Panc1 (cell line): ENCODE results near the gene LSS. TPM values are rescaled to one million over a fixed set of nuclear protein-coding genes. Genes with fewer than 3 reads are reported as not detected.

Source experiments
- ATAC-seq: fragments of 200-7000 bp; cut with Tn5 transposase; 2 replicates; pipeline ENCODE4 v1.9.1; 2020; ENCODE audit warnings: mild to moderate bottlenecking, moderate library complexity
- BruUV-seq: library from RNA; stranded (reverse); fragments of 400-500 nt; replicated peaks from 2 replicates; lab custom pipeline; 2021; lab: Mats Ljungman, UMichigan
- CTCF ChIA-PET: fragments of 300-600 bp; sonication (Branson Sonifier 250); formaldehyde crosslinking; loops from one replicate; lab custom pipeline; 2022; ENCODE audit warnings: antibody characterized with exemption; lab: Charles Lee
- POLR2A ChIA-PET: fragments of 300-600 bp; sonication (Branson Sonifier 250); formaldehyde crosslinking; loops from one replicate; lab custom pipeline; 2022; ENCODE audit warnings: antibody characterized with exemption; lab: Charles Lee
- DNase-seq: peaks from one replicate; pipeline ENCODE4 v3.0.0-alpha.2; 2010; ENCODE audit warnings: low read depth, low spot score
- H3K27ac ChIP-seq: 2 replicates; pipeline ENCODE4 v1.5.1; 2011; ENCODE audit warnings: mild to moderate bottlenecking, low read length, inconsistent platforms
- H3K27me3 ChIP-seq: fragments of 200-500 bp; sonication (Bioruptor generic); 2 replicates; pipeline ENCODE4 v1.6.0; 2014; ENCODE audit warnings: low read length, inconsistent platforms; ENCODE audit not compliant: control insufficient read depth, insufficient read depth
- H3K36me3 ChIP-seq: fragments of 200-500 bp; sonication (Bioruptor generic); 2 replicates; pipeline ENCODE4 v1.5.1; 2014; ENCODE audit warnings: inconsistent platforms, mild to moderate bottlenecking, low read length, moderate library complexity; ENCODE audit not compliant: control insufficient read depth, insufficient read depth
- H3K4me1 ChIP-seq: 2 replicates; pipeline ENCODE4 v1.5.1; 2011; ENCODE audit warnings: inconsistent platforms, mild to moderate bottlenecking, low read length, moderate library complexity; ENCODE audit not compliant: control insufficient read depth, insufficient read depth
- H3K4me3 ChIP-seq, 2 experiments: 2 replicates each; pipeline ENCODE4 v1.5.1; 2011 to 2012; ENCODE audit warnings: low read depth in 2 of 2, low read length in 2 of 2, mild to moderate bottlenecking in 2 of 2, inconsistent platforms in 1 of 2, moderate library complexity in 1 of 2
- H3K9me3 ChIP-seq: fragments of 200-500 bp; sonication (Bioruptor generic); 2 replicates; pipeline ENCODE4 v1.5.1; 2014; ENCODE audit warnings: low read depth, mild to moderate bottlenecking, inconsistent platforms, low read length, moderate library complexity; ENCODE audit not compliant: control insufficient read depth, insufficient read depth
- CTCF ChIP-seq: fragments of 450-650 bp; IDR thresholded peaks from 2 replicates; pipeline ENCODE4 v1.5.1; 2017; ENCODE audit warnings: mild to moderate bottlenecking
- POLR2AphosphoS5 ChIP-seq: IDR thresholded peaks from 2 replicates; pipeline ENCODE4 v1.6.1; 2012; ENCODE audit warnings: mild to moderate bottlenecking, low read depth, low read length, moderate library complexity
- SIN3A ChIP-seq: IDR thresholded peaks from 2 replicates; pipeline ENCODE4 v1.6.1; 2012; ENCODE audit warnings: low read depth, mild to moderate bottlenecking, low read length, moderate library complexity, borderline replicate concordance; ENCODE audit not compliant: insufficient read depth
- TCF7L2 ChIP-seq: IDR thresholded peaks from 2 replicates; pipeline ENCODE4 v1.6.1; 2011; ENCODE audit warnings: mild to moderate bottlenecking, low read depth, low read length, inconsistent platforms
- in situ Hi-C: cut with HindIII; loops from 2 replicates; pipeline ENCODE4 v1.10.0; 2016; ENCODE audit warnings: low sequenced_read_pairs, low pct_unique_long_range_greater_than_20kb
- intact Hi-C: fragments of 100-400 bp; cut with micrococcal nuclease; formaldehyde crosslinking; loops from one replicate; pipeline ENCODE4 v1.10.0; 2022; ENCODE audit not compliant: unreplicated experiment
- total RNA-seq: library from RNA; stranded (reverse); gene quantifications from one replicate; pipeline ENCODE4 v1.2.1, GENCODE V29; 2021; ENCODE audit not compliant: unreplicated experiment
- TF ChIP-seq, protein P1 (sequence below), 2 experiments: IDR thresholded peaks; 2 replicates each; pipeline ENCODE4 v1.6.1; 2011 to 2012; ENCODE audit warnings: low read depth in 2 of 2, control low read depth in 1 of 2, low read length in 1 of 2, mild to moderate bottlenecking in 1 of 2, moderate library complexity in 1 of 2; ENCODE audit not compliant: insufficient read depth in 1 of 2

The LSS gene
- total RNA-seq, 1 experiment from 2014 or later, result 111 TPM

DNA sequence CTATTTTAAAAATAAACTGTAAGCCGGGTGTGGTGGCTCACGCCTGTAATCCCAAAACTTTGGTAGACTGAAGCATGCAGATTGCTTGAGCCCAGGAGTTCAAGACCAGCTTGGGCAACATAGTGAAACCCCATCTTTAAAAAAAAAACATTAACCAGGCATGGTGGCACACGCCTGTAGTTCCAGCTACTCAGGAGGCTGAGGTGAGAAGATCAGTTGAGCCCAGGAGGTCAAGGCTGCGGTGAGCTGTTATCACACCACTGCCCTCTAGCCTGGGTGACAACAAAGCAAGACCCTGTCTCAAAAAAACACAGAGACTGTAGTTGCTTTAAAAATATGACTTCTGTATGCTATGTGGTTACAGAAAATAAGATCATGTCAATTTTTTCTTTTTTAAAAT lies 24.3 kb upstream of the LSS start:
- in situ Hi-C loops (no loop called here), intact Hi-C loops (no loop called here)
- BruUV-seq, result no TSS peak
- Histone ChIP-seq H3K27ac (no peak overlapping the region), H3K36me3 (peaks cover 7% of the 10 kb centered on the region), H3K4me3 (no peak overlapping the region), H3K4me1 (no peaks in the 10 kb centered on the region), H3K27me3 (no peaks in the 10 kb centered on the region), H3K9me3 (no peaks in the 10 kb centered on the region)
- DNase-seq, result no peak
- CTCF ChIA-PET, result interaction anchor here (1.2 kb wide), 1 partner anchor 99 kb away, joined by 3 read pairs; no protein-coding TSS in a partner anchor
- TF ChIP-seq SIN3A, result no peak
- TF ChIP-seq TCF7L2, result no peak
- ATAC-seq, result no peak
- POLR2A ChIA-PET, result no interaction called here

- intact Hi-C loops (no loop called here), in situ Hi-C loops (no loop called here)
- Histone ChIP-seq H3K4me1 (no peaks in the 10 kb centered on the region), H3K36me3 (peaks cover 7% of the 10 kb centered on the region), H3K9me3 (no peaks in the 10 kb centered on the region), H3K4me3 (no peak overlapping the region), H3K27ac (no peak overlapping the region), H3K27me3 (no peaks in the 10 kb centered on the region)
- POLR2A ChIA-PET, result no interaction called here
- no peak for ATAC-seq
- no TSS peak for BruUV-seq
- CTCF ChIA-PET, result no interaction called here
- TF ChIP-seq TCF7L2 (no peak), POLR2AphosphoS5 (no peak), SIN3A (no peak), CTCF (no peak)
- TF ChIP-seq, protein P1, sequence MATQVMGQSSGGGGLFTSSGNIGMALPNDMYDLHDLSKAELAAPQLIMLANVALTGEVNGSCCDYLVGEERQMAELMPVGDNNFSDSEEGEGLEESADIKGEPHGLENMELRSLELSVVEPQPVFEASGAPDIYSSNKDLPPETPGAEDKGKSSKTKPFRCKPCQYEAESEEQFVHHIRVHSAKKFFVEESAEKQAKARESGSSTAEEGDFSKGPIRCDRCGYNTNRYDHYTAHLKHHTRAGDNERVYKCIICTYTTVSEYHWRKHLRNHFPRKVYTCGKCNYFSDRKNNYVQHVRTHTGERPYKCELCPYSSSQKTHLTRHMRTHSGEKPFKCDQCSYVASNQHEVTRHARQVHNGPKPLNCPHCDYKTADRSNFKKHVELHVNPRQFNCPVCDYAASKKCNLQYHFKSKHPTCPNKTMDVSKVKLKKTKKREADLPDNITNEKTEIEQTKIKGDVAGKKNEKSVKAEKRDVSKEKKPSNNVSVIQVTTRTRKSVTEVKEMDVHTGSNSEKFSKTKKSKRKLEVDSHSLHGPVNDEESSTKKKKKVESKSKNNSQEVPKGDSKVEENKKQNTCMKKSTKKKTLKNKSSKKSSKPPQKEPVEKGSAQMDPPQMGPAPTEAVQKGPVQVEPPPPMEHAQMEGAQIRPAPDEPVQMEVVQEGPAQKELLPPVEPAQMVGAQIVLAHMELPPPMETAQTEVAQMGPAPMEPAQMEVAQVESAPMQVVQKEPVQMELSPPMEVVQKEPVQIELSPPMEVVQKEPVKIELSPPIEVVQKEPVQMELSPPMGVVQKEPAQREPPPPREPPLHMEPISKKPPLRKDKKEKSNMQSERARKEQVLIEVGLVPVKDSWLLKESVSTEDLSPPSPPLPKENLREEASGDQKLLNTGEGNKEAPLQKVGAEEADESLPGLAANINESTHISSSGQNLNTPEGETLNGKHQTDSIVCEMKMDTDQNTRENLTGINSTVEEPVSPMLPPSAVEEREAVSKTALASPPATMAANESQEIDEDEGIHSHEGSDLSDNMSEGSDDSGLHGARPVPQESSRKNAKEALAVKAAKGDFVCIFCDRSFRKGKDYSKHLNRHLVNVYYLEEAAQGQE (IDR thresholded peaks at IDR 0.05; ENCODE audit: insufficient read depth in 1 of 2, low read depth in 2 of 2, low read length in 1 of 2), result no peak
- no peak for DNase-seq
Observed at GRCh38 chr21:46250146-46250725, 21.7 kb upstream of the LSS start.

GRCh38 chr21:46248827-46249226 lies 20.3 kb upstream of the LSS start:
- ATAC-seq (no peak), DNase-seq (no peak)
- Histone ChIP-seq H3K27me3 (no peaks in the 10 kb centered on the region), H3K9me3 (no peaks in the 10 kb centered on the region), H3K36me3 (peaks cover 3% of the 10 kb centered on the region), H3K4me3 (no peak overlapping the region), H3K27ac (no peak overlapping the region), H3K4me1 (no peaks in the 10 kb centered on the region)
- ChIA-PET CTCF (no interaction called here), POLR2A (no interaction called here)
- TF ChIP-seq SIN3A, result no peak
- intact Hi-C loops, result no loop called here
- no TSS peak for BruUV-seq
- in situ Hi-C loops, result no loop called here
